Activated CD8-positive, alpha-beta memory T cell treated with anti-CD3 and anti-CD28 coated beads, Interleukin-2, amount 10 ng/mL, durations not matched to agents 7 days and 5 days (primary cell): Measurements from ENCODE around the gene TSHZ2. TPM values are rescaled to one million over a fixed set of nuclear protein-coding genes. Genes with fewer than 3 reads are reported as not detected.
A peak's percentile ranks its signal among the peaks of the same experiment; 100 is the strongest.

Source experiments
- ATAC-seq: fragments of 150-1000 bp; cut with Tn5 transposase; one replicate; pipeline ENCODE4 v1.10.0; 2021; ENCODE audit warnings: moderate library complexity
- CTCF ChIA-PET: fragments of 350-600 bp; sonication (Branson Sonifier 250); formaldehyde crosslinking; loops from one replicate; lab custom pipeline; 2021; ENCODE audit warnings: antibody characterized with exemption; lab: Charles Lee
- DNase-seq: peaks from one replicate; pipeline ENCODE4 v3.0.0-alpha.2; 2020
- H3K27ac Mint-ChIP-seq: one replicate; pipeline ENCODE4 v1.8.0; 2021; ENCODE audit warnings: mild to moderate bottlenecking, mixed read lengths
- H3K27me3 Mint-ChIP-seq: one replicate; pipeline ENCODE4 v1.8.0; 2021; ENCODE audit warnings: mixed read lengths
- H3K36me3 Mint-ChIP-seq: one replicate; pipeline ENCODE4 v1.8.0; 2021; ENCODE audit warnings: mild to moderate bottlenecking, mixed read lengths
- H3K4me1 Mint-ChIP-seq: one replicate; pipeline ENCODE4 v1.8.0; 2021; ENCODE audit warnings: mixed read lengths
- H3K4me3 Mint-ChIP-seq: one replicate; pipeline ENCODE4 v1.8.0; 2021; ENCODE audit warnings: mild to moderate bottlenecking, moderate library complexity, mixed read lengths
- H3K9me3 Mint-ChIP-seq: one replicate; pipeline ENCODE4 v1.8.0; 2022; ENCODE audit warnings: low read depth, mixed read lengths
- total RNA-seq, 2 experiments: library from RNA; stranded (reverse); gene quantifications; one replicate each; pipeline ENCODE4 v1.2.3, GENCODE V29; 2021

TSHZ2 gene
- total RNA-seq, 2 experiments from 2014 or later = 0.18 to 1.9 TPM

GRCh38 chr20:53032478-53032932 is 60.3 kb downstream of the TSHZ2 start:
- Mint-ChIP-seq H3K4me1 (peaks cover 2% of the 10 kb centered on the region), H3K27ac (no peak overlapping the region), H3K27me3 (peaks cover 5% of the 10 kb centered on the region), H3K36me3 (no peaks in the 10 kb centered on the region), H3K9me3 (no peaks in the 10 kb centered on the region), H3K4me3 (no peak overlapping the region)
- CTCF ChIA-PET = no interaction called here
- DNase-seq (no peak), ATAC-seq (no peak)

DNA sequence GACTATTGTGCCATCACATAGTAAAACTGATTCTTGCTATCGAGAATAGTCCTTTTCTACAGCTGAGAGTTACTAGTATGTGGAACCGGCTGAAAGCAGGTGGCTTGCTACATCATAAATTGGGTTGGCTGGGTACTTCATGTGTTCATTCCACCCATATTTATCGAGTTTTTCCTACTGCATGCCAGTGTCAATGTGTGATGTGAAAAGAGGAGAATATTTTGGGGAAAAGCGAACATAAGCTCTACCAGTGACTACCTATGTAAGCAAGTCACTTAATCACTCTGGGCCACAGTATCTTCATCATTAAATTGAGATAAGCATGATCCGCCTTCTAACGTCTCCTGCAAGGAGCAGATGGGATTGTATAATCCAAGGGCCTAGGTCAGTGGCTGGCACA is 61.0 kb downstream of the TSHZ2 start:
- peaks cover 2% of the 10 kb centered on the region for H3K4me1 Mint-ChIP-seq
- CTCF ChIA-PET = no interaction called here

DNA sequence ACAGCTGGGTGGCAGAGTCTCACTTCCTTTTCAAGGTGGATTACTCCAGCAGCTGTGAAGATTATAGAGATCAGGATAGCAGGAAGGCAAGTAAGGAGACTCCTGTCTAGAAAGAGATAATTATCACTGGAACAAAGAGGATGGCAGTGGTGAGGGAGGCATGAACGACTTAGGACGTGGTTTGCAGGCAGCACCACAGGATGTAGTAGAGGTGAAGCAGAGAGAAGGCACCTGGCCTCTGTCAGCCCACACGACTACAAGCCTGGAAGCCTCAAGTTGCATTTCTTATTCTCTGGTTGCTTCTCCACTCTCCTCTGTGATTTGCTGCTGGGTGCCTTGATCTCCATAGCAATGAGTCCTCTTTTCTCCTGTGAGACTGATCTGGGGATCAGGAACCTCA is 62.7 kb downstream of the TSHZ2 start:
- Mint-ChIP-seq H3K36me3 (no peaks in the 10 kb centered on the region), H3K27me3 (peaks cover under 1% of the 10 kb centered on the region), H3K4me1 (peaks cover 2% of the 10 kb centered on the region), H3K9me3 (no peaks in the 10 kb centered on the region), H3K4me3 (no peak overlapping the region), H3K27ac (no peak overlapping the region)
- CTCF ChIA-PET = no interaction called here
- DNase-seq (peak; percentile 41), ATAC-seq (no peak)

More for the DNA sequence above, 61.0 kb downstream of the TSHZ2 start:
- no peak overlapping the region for H3K27ac Mint-ChIP-seq
- no peaks in the 10 kb centered on the region for H3K36me3 Mint-ChIP-seq
- H3K4me3 Mint-ChIP-seq = no peak overlapping the region
- ATAC-seq = no peak
- no peak for DNase-seq
- no peaks in the 10 kb centered on the region for H3K9me3 Mint-ChIP-seq
- H3K27me3 Mint-ChIP-seq = peaks cover 5% of the 10 kb centered on the region

- H3K27me3 Mint-ChIP-seq = no peaks in the 10 kb centered on the region
- ATAC-seq (no peak), DNase-seq (no peak)
- H3K4me1 Mint-ChIP-seq = peaks cover 2% of the 10 kb centered on the region
- no peak overlapping the region for H3K27ac Mint-ChIP-seq
- H3K9me3 Mint-ChIP-seq = no peaks in the 10 kb centered on the region
- H3K4me3 Mint-ChIP-seq = no peak overlapping the region
- H3K36me3 Mint-ChIP-seq = no peaks in the 10 kb centered on the region
- CTCF ChIA-PET = no interaction called here
Measured at GRCh38 chr20:53036992-53037391, 64.8 kb downstream of the TSHZ2 start.

GRCh38 chr20:53037621-53038020 is 65.5 kb downstream of the TSHZ2 start:
- peaks cover 2% of the 10 kb centered on the region for H3K4me1 Mint-ChIP-seq
- ATAC-seq = no peak
- CTCF ChIA-PET = no interaction called here
- H3K36me3 Mint-ChIP-seq = no peaks in the 10 kb centered on the region
- H3K27me3 Mint-ChIP-seq = no peaks in the 10 kb centered on the region
- H3K27ac Mint-ChIP-seq = no peak overlapping the region
- no peak for DNase-seq
- H3K4me3 Mint-ChIP-seq = no peak overlapping the region
- H3K9me3 Mint-ChIP-seq = no peaks in the 10 kb centered on the region

GRCh38 chr20:53038299-53038698 is 66.1 kb downstream of the TSHZ2 start:
- H3K27me3 Mint-ChIP-seq = no peaks in the 10 kb centered on the region
- no peaks in the 10 kb centered on the region for H3K9me3 Mint-ChIP-seq
- ATAC-seq (no peak), DNase-seq (no peak)
- no peaks in the 10 kb centered on the region for H3K36me3 Mint-ChIP-seq
- no peak overlapping the region for H3K27ac Mint-ChIP-seq
- CTCF ChIA-PET = no interaction called here
- peaks cover 2% of the 10 kb centered on the region for H3K4me1 Mint-ChIP-seq
- no peak overlapping the region for H3K4me3 Mint-ChIP-seq

GRCh38 chr20:53040693-53041589 is 68.8 kb downstream of the TSHZ2 start:
- DNase-seq = no peak
- no peak for ATAC-seq
- no peaks in the 10 kb centered on the region for H3K4me1 Mint-ChIP-seq
- H3K4me3 Mint-ChIP-seq = no peak overlapping the region
- no peaks in the 10 kb centered on the region for H3K27me3 Mint-ChIP-seq
- CTCF ChIA-PET = no interaction called here
- H3K36me3 Mint-ChIP-seq = no peaks in the 10 kb centered on the region
- no peaks in the 10 kb centered on the region for H3K9me3 Mint-ChIP-seq
- H3K27ac Mint-ChIP-seq = no peak overlapping the region

- ATAC-seq (no peak), DNase-seq (no peak)
- H3K36me3 Mint-ChIP-seq = no peaks in the 10 kb centered on the region
- no peak overlapping the region for H3K4me3 Mint-ChIP-seq
- H3K27me3 Mint-ChIP-seq = no peaks in the 10 kb centered on the region
- no peak overlapping the region for H3K27ac Mint-ChIP-seq
- no peaks in the 10 kb centered on the region for H3K9me3 Mint-ChIP-seq
- CTCF ChIA-PET = no interaction called here
- no peaks in the 10 kb centered on the region for H3K4me1 Mint-ChIP-seq
Measured at GRCh38 chr20:53042521-53042920, 70.4 kb downstream of the TSHZ2 start.

DNA sequence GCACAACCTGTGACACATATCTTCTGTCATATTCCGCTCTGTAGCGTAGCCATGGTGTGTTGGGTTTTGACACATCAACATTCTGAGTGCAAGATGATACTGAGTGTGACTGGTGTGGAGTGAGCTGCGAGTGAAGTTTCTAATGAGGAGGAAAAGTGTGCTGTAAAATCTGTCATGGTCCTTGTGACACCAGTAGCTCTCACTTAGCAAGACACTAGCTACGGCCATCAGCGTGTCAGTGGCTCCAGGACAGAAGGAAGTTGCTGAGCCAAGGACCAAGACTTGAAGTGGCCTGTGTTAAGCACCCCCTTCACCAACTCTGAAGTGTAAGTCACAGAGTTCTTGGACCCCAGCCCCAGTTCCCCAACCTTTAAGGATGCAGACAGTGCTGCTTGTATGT is 72.1 kb downstream of the TSHZ2 start:
- H3K36me3 Mint-ChIP-seq = no peaks in the 10 kb centered on the region
- no peak overlapping the region for H3K4me3 Mint-ChIP-seq
- no peak overlapping the region for H3K27ac Mint-ChIP-seq
- H3K9me3 Mint-ChIP-seq = no peaks in the 10 kb centered on the region
- CTCF ChIA-PET = no interaction called here
- no peak for DNase-seq
- ATAC-seq = no peak
- no peaks in the 10 kb centered on the region for H3K27me3 Mint-ChIP-seq
- H3K4me1 Mint-ChIP-seq = no peaks in the 10 kb centered on the region

- no peak overlapping the region for H3K4me3 Mint-ChIP-seq
- H3K27me3 Mint-ChIP-seq = no peaks in the 10 kb centered on the region
- H3K36me3 Mint-ChIP-seq = no peaks in the 10 kb centered on the region
- CTCF ChIA-PET = no interaction called here
- DNase-seq = no peak
- H3K9me3 Mint-ChIP-seq = no peaks in the 10 kb centered on the region
- H3K4me1 Mint-ChIP-seq = no peaks in the 10 kb centered on the region
- no peak for ATAC-seq
- H3K27ac Mint-ChIP-seq = no peak overlapping the region
Measured at GRCh38 chr20:53045941-53046340, 73.8 kb downstream of the TSHZ2 start.

- CTCF ChIA-PET = no interaction called here
- Mint-ChIP-seq H3K27ac (no peak overlapping the region), H3K27me3 (no peaks in the 10 kb centered on the region), H3K9me3 (no peaks in the 10 kb centered on the region), H3K4me1 (no peaks in the 10 kb centered on the region), H3K36me3 (no peaks in the 10 kb centered on the region), H3K4me3 (no peak overlapping the region)
- DNase-seq (no peak), ATAC-seq (no peak)
Measured at GRCh38 chr20:53047203-53047602, 75.0 kb downstream of the TSHZ2 start.

GRCh38 chr20:53048387-53048786 is 76.2 kb downstream of the TSHZ2 start:
- Mint-ChIP-seq H3K4me3 (no peak overlapping the region), H3K9me3 (no peaks in the 10 kb centered on the region), H3K27ac (no peak overlapping the region), H3K4me1 (no peaks in the 10 kb centered on the region), H3K27me3 (no peaks in the 10 kb centered on the region), H3K36me3 (no peaks in the 10 kb centered on the region)
- CTCF ChIA-PET = no interaction called here
- DNase-seq (no peak), ATAC-seq (no peak)

DNA sequence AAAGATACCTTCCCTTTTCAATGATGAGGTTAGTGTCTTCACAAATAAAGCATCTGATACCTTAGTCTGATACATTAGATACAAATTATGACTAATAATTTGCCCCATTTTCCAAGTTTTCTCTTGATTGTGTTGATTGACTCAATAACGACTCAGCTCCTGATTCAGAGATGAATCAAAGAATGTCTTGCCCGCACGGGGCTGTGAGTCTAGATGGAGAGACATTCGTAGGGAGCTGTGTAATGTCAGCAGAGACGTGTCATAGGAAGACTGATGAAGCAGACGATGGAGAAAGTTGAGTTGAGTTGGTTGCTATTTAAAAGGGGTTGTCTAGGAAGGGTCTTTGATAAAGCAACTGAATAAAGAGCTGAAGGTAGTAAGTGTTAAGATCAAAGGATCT is 78.2 kb downstream of the TSHZ2 start:
- DNase-seq = no peak
- Mint-ChIP-seq H3K27me3 (peaks cover 4% of the 10 kb centered on the region), H3K4me1 (no peaks in the 10 kb centered on the region), H3K36me3 (no peaks in the 10 kb centered on the region), H3K4me3 (no peak overlapping the region), H3K27ac (no peak overlapping the region), H3K9me3 (no peaks in the 10 kb centered on the region)
- ATAC-seq = no peak
- CTCF ChIA-PET = no interaction called here

DNA sequence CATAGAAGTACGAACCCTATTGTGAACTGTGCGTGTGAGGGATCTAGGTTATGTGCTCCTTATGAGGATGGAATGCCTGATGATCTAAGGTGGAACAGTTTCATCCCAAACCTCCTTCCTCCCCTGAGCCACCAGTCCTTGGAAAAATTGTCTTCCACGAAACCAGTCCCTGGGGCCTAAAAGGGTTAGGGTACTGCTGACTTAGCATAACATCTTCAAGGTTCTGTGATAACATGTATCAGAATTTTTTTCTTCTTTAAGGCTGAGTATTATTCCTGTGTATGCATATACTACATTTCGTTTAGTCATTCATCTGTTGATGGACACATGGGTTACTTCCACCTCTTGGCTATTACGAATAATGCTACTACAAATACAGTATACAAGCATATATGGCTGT is 80.2 kb downstream of the TSHZ2 start:
- Mint-ChIP-seq H3K36me3 (no peaks in the 10 kb centered on the region), H3K4me1 (no peaks in the 10 kb centered on the region), H3K27me3 (peaks cover 6% of the 10 kb centered on the region), H3K4me3 (no peak overlapping the region), H3K27ac (no peak overlapping the region), H3K9me3 (no peaks in the 10 kb centered on the region)
- CTCF ChIA-PET = no interaction called here
- DNase-seq (no peak), ATAC-seq (no peak)
